ENCODE measurements around the gene USP48.
"Not testable (repeated sequence)": the region's sequence is repeated elsewhere in the genome, so short reads cannot be mapped to it uniquely, and the experiment has no call there.

USP48 gene

DNA sequence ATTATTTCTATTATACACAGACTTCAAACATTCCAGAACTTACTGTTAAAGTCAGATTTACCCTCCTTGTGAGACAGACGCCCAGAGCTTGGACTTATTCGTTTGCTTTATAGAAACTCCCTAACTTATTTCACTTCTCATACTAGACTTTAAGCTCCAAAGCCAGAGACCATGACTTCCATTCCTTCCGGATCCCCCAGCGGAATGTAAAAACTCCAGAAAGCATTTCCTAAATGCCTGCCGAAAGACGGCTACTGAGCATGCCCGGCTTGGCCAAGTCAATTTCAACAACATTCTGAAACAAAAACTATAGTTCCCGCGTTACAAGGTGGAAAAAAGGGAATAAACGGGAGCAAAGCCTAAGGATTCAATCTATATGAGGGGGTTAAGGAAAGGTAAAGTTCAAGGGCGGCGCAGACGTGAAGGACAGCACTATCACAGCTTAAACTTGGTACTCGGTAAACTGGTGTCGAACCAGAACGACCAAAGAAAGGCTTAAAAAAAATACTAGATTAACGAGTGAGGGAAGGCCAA is 1.1 kb downstream of the USP48 start:
- no peaks in the 10 kb centered on the region for H3K36me3 ChIP-seq (ENCODE audit: control insufficient read depth, insufficient read depth, low read length)
- peaks cover 4% of the 10 kb centered on the region for H3K4me1 ChIP-seq (ENCODE audit: control insufficient read depth, insufficient read depth, low read length)

DNA sequence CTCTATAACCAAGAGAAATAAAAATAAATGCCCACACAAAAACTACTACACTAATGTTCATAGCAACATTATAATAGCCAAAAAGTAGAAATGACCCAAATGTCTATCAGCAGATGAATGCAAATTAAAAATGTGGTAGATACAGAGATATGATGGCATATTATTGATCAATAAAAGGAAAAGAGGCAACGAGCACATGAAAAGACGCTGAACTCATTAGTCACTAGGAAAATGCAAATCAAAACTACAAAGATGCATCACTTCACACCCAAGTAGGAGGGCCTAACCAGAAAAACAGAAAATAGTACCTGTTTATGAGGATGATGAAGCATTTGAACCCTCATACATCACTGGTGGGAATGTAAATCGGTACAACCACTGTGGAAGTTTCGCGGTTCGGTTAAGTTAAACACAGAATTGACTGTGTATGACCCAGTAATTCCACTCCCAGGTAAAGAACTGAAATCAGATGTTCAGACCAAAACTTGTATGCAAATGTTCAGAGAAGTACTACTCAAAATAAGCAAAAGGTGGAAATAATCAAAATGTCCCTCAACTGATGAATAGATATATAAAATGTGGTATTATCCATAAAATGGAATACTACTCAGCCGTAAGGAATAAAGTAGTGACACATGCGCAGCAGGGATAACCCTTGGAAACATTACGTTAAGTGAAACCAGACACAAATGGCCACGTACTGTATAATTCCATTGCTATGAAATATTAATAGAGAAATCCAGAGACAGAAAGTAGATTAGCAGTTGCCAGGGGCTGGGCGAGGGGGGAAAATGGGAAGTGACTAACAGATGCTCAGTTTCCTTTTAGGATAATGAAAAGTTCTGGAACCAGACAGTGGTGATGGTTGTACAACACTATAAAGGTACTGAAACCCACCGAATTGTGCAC is 3.1 kb downstream of the USP48 start:
- peaks cover 12% of the 10 kb centered on the region for H3K4me1 ChIP-seq (ENCODE audit: control insufficient read depth, insufficient read depth, low read length)

More for the DNA sequence above, 1.1 kb downstream of the USP48 start:
- H3K9me3 ChIP-seq (ENCODE audit: control insufficient read depth, low read length): no peaks in the 10 kb centered on the region
- H3K9ac ChIP-seq (ENCODE audit: low read length): peak overlapping the region; percentile 71
- H3K27me3 ChIP-seq (ENCODE audit: control insufficient read depth, insufficient read depth, low read length): no peaks in the 10 kb centered on the region
- H3K4me3 ChIP-seq (ENCODE audit: low read length): peak overlapping the region; percentile 73

DNA sequence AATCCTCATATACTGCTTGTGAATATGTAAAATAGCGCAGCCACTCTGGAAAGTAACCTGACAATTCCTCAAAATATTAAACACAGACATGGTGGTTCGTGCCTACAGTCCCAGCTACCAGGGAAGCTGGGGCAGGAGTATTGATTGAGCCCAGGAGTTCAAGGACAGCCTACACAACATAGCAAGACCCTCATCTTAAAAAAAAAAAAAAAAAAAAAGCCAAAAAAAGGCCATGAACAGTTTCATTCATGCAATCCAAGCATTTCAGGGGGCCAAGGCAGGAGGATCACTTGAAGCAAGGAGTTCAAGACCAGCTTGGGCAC is 4.6 kb downstream of the USP48 start:
- Histone ChIP-seq H3K27me3 (ENCODE audit: control insufficient read depth, insufficient read depth, low read length) (no peaks in the 10 kb centered on the region), H3K4me1 (ENCODE audit: control insufficient read depth, insufficient read depth, low read length) (peaks cover 10% of the 10 kb centered on the region), H3K4me3 (ENCODE audit: low read length) (no peak overlapping the region), H3K9me3 (ENCODE audit: control insufficient read depth, low read length) (no peaks in the 10 kb centered on the region), H3K9ac (ENCODE audit: low read length) (no peak overlapping the region), H3K36me3 (ENCODE audit: control insufficient read depth, insufficient read depth, low read length) (no peaks in the 10 kb centered on the region)

More for the DNA sequence above, 3.1 kb downstream of the USP48 start:
- Histone ChIP-seq H3K9me3 (ENCODE audit: control insufficient read depth, low read length) (no peaks in the 10 kb centered on the region), H3K27me3 (ENCODE audit: control insufficient read depth, insufficient read depth, low read length) (no peaks in the 10 kb centered on the region), H3K36me3 (ENCODE audit: control insufficient read depth, insufficient read depth, low read length) (no peaks in the 10 kb centered on the region), H3K4me3 (ENCODE audit: low read length) (no peak overlapping the region), H3K9ac (ENCODE audit: low read length) (no peak overlapping the region)

DNA sequence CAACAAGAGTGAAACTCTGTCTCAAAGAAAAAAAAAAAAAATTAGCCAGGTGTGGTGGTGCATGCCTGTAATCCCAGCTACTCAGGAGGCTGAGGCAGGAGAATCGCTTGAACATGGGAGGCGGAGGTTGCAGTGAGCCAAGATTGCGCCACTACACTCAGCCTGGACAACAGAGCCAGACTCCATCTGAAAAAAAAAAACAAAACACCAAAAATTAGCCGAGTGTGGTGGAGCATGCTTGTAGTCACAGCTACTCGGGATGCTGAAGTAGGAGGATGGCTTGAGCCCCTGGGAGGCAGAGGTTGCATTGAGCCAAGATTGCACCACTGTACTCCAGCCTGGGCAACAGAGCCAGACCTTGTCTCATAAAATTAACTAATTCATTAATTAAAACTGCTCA is 6.0 kb downstream of the USP48 start:
- H3K4me3 ChIP-seq (ENCODE audit: low read length); H3K36me3 ChIP-seq (ENCODE audit: control insufficient read depth, insufficient read depth, low read length); H3K9me3 ChIP-seq (ENCODE audit: control insufficient read depth, low read length); H3K9ac ChIP-seq (ENCODE audit: low read length); H3K27me3 ChIP-seq (ENCODE audit: control insufficient read depth, insufficient read depth, low read length): not testable (repeated sequence)
- H3K4me1 ChIP-seq (ENCODE audit: control insufficient read depth, insufficient read depth, low read length): peaks cover 10% of the 10 kb centered on the region

DNA sequence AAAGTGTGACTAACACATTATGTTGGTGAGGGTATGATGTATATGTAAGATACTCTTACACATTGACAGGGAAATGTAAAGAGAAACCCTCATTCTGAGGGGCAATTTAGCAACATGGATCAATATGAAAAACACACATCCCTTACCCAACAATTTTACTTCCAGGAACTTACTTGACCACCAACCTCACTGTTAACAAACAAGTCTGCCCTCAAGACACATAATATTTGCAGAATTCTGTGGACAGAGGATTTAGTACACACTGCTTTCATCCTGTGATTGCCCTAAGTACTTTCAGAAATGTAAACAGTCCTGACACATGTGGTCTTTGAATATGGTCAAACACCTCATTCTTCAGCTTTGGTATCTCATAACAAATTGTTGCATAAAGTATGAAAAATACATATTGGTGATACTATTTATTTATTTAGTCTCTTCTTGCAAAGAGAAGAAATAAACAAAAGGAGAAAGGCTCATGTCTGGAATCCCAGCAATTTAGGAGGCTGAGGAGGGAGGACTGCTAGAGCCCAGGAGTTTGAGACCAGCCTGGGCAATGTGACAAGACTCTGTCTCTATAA is 6.9 kb downstream of the USP48 start:
- Histone ChIP-seq H3K4me3 (ENCODE audit: low read length) (no peak overlapping the region), H3K9ac (ENCODE audit: low read length) (no peak overlapping the region), H3K36me3 (ENCODE audit: control insufficient read depth, insufficient read depth, low read length) (no peaks in the 10 kb centered on the region), H3K27me3 (ENCODE audit: control insufficient read depth, insufficient read depth, low read length) (no peaks in the 10 kb centered on the region), H3K4me1 (ENCODE audit: control insufficient read depth, insufficient read depth, low read length) (peaks cover 10% of the 10 kb centered on the region), H3K9me3 (ENCODE audit: control insufficient read depth, low read length) (no peaks in the 10 kb centered on the region)

DNA sequence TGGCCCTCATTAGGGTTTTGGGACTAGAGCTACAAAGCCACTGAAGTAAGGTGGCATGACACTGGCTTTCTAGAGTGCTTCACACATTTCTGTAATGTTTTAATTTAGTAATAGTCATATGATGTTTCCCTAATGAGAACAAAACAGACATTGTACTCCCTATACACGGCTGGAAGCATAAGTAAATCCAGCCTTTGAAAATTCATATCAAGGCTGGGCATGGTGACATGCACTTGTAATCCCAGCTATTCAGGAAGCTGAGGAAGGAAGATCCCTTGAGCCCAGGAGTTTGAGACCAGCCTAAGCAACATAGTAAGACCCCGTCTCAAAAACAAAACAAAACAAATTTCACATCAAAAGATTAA is 7.4 kb downstream of the USP48 start:
- no peaks in the 10 kb centered on the region for H3K9me3 ChIP-seq (ENCODE audit: control insufficient read depth, low read length)
- H3K27me3 ChIP-seq (ENCODE audit: control insufficient read depth, insufficient read depth, low read length): no peaks in the 10 kb centered on the region
- H3K4me3 ChIP-seq (ENCODE audit: low read length): no peak overlapping the region
- no peak overlapping the region for H3K9ac ChIP-seq (ENCODE audit: low read length)
- H3K4me1 ChIP-seq (ENCODE audit: control insufficient read depth, insufficient read depth, low read length): peaks cover 10% of the 10 kb centered on the region
- no peaks in the 10 kb centered on the region for H3K36me3 ChIP-seq (ENCODE audit: control insufficient read depth, insufficient read depth, low read length)

DNA sequence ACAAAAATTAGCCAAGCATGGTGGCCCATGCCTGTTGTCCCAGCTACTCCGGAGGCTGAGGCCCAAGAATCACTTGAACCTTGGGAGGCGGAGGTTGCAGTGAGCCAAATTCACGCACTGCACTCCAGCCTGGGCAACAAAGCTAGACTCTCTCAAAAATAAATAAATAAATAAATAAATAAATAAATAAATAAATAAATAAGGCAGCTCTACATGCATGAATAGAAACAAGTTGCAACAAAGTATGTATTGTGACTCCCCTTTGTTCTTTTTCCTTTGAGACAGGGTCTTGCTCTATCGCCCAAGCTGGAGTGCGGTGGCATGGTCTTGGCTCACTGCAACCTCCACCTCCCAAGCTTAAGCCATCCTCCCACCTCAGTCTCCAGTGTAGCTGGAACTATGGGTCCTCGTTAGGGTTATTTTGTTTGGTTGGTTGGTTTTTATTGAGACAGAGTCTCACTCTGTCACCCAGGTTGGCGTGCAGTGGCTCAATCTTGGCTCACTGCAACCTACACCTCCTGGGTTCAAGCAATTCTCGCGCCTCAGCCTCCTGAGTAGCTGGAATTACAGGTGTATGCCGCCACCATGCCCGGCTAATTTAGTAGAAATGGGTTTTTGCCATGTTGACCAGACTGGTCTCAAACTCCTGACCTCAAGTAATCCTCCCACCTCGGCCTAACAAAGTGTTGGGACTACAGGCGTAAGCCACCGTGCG is 8.0 kb downstream of the USP48 start:
- H3K4me1 ChIP-seq (ENCODE audit: control insufficient read depth, insufficient read depth, low read length): peaks cover 10% of the 10 kb centered on the region
- no peak overlapping the region for H3K4me3 ChIP-seq (ENCODE audit: low read length)
- H3K9ac ChIP-seq (ENCODE audit: low read length): no peak overlapping the region
- no peaks in the 10 kb centered on the region for H3K36me3 ChIP-seq (ENCODE audit: control insufficient read depth, insufficient read depth, low read length)
- H3K27me3 ChIP-seq (ENCODE audit: control insufficient read depth, insufficient read depth, low read length): no peaks in the 10 kb centered on the region
- no peaks in the 10 kb centered on the region for H3K9me3 ChIP-seq (ENCODE audit: control insufficient read depth, low read length)

DNA sequence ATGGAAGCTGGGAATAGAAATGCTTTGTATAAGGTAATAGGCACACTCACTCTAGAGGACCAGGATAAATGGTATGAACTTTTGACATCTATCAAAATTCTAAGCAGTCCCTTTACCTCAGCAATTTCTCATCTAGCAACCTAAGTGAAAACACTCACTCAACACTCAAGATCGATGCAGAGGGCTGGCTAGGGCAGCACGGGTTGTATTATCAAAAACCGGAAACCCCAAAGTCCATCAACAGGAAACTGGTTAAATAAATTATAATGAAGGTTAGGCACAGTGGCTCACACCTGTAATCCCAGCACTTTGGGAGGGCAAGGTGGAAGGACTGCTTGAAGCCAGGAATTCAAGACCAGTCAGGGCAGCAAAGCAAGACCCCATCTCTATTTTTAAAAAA is 9.4 kb downstream of the USP48 start:
- Histone ChIP-seq H3K27me3 (ENCODE audit: control insufficient read depth, insufficient read depth, low read length) (no peaks in the 10 kb centered on the region), H3K9ac (ENCODE audit: low read length) (no peak overlapping the region), H3K4me3 (ENCODE audit: low read length) (no peak overlapping the region), H3K4me1 (ENCODE audit: control insufficient read depth, insufficient read depth, low read length) (peaks cover 10% of the 10 kb centered on the region), H3K36me3 (ENCODE audit: control insufficient read depth, insufficient read depth, low read length) (no peaks in the 10 kb centered on the region), H3K9me3 (ENCODE audit: control insufficient read depth, low read length) (no peaks in the 10 kb centered on the region)

DNA sequence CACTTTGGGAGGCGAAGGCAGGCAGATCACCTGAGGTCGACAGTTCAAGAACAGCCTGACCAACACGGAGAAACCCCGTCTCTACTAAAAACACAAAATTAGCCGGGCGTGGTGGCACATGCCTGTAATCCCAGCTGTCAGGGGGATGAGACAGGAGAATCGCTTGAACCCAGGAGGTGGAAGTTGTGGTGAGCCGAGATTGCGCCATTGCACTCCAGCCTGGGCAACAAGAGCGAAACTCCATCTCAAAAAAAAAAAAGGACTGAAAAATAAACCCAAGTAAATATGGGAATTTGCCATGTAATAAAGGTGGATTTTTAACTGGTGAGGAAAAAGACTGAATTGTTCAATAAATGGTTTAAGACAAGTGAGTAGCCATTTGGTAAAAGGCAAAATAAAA is 11.3 kb downstream of the USP48 start:
- not testable (repeated sequence) for H3K4me3 ChIP-seq (ENCODE audit: low read length); H3K36me3 ChIP-seq (ENCODE audit: control insufficient read depth, insufficient read depth, low read length); H3K27me3 ChIP-seq (ENCODE audit: control insufficient read depth, insufficient read depth, low read length); H3K9ac ChIP-seq (ENCODE audit: low read length); H3K9me3 ChIP-seq (ENCODE audit: control insufficient read depth, low read length)
- peaks cover 10% of the 10 kb centered on the region for H3K4me1 ChIP-seq (ENCODE audit: control insufficient read depth, insufficient read depth, low read length)

DNA sequence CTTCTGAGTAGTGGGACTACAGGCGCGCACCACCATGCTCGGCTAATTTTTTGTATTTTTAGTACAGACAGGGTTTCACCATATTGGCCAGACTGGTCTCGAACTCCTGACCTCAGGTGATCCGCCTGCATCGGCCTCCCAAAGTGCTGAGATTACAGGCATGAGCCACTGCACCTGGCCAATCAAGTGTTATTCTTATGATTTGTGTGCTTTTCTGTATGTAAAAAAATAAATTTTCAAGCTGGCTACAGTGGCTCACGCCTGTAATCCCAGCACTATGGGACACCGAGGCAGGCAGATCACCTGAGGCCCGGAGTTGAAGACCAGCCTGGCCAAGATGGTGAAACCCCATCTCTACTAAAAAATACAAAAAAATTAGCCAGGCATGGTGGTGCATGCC is 12.3 kb downstream of the USP48 start:
- not testable (repeated sequence) for H3K9ac ChIP-seq (ENCODE audit: low read length); H3K4me1 ChIP-seq (ENCODE audit: control insufficient read depth, insufficient read depth, low read length); H3K27me3 ChIP-seq (ENCODE audit: control insufficient read depth, insufficient read depth, low read length); H3K4me3 ChIP-seq (ENCODE audit: low read length); H3K36me3 ChIP-seq (ENCODE audit: control insufficient read depth, insufficient read depth, low read length); H3K9me3 ChIP-seq (ENCODE audit: control insufficient read depth, low read length)

DNA sequence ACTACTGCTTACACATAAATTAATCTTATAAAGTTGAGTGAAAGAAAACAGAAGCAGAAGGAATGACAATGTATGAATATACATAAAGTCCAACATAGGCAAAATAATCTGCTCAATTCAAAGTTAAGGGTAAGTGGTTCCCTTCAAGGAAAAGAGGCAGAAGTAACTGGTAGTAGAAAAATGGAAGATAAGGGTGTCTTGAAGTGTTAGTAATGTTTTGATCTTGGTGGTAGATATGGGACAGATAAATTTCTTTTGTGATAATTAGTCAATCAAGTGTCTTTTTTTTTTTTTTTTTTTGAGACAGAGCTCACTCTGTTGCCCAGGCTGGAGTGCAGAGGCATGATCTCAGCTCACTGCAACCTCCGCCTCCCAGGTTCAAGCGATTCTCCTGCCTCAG is 12.7 kb downstream of the USP48 start:
- H3K9ac ChIP-seq (ENCODE audit: low read length): no peak overlapping the region
- H3K9me3 ChIP-seq (ENCODE audit: control insufficient read depth, low read length): no peaks in the 10 kb centered on the region
- H3K4me1 ChIP-seq (ENCODE audit: control insufficient read depth, insufficient read depth, low read length): peaks cover 8% of the 10 kb centered on the region
- no peaks in the 10 kb centered on the region for H3K27me3 ChIP-seq (ENCODE audit: control insufficient read depth, insufficient read depth, low read length)
- no peaks in the 10 kb centered on the region for H3K36me3 ChIP-seq (ENCODE audit: control insufficient read depth, insufficient read depth, low read length)
- no peak overlapping the region for H3K4me3 ChIP-seq (ENCODE audit: low read length)

DNA sequence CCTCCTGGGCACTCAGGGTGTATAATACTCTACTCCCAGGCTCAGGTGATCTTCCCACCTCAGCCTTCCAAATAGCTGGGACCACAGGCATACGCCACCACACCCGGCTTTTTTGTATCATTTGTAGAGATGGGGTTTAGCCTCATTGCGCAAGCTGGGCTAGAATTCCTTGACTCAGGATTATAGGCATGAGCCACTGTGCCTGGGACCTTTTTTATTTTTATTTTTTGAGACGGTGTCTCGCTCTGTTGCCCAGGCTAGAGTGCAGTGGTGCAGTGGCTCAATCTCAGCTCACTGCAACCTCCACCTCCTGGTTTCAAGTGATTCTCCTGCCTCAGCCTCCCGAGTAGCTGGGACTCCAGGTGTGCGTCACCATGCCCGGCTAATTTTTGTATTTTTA is 15.8 kb downstream of the USP48 start:
- not testable (repeated sequence) for H3K4me3 ChIP-seq (ENCODE audit: low read length); H3K36me3 ChIP-seq (ENCODE audit: control insufficient read depth, insufficient read depth, low read length); H3K9ac ChIP-seq (ENCODE audit: low read length); H3K9me3 ChIP-seq (ENCODE audit: control insufficient read depth, low read length); H3K27me3 ChIP-seq (ENCODE audit: control insufficient read depth, insufficient read depth, low read length)
- peaks cover 31% of the 10 kb centered on the region for H3K4me1 ChIP-seq (ENCODE audit: control insufficient read depth, insufficient read depth, low read length)
